ENCODE measurements around the gene HOXD10.

The HOXD10 gene

GRCh38 chr2:176085120-176085788 lies 31.3 kb upstream of the HOXD10 start:
- in situ Hi-C loops (cut with HindIII; ENCODE audit: low pct_unique_long_range_greater_than_20kb, low sequenced_read_pairs) = no loop called here
- no peak for TF ChIP-seq JUND (IDR thresholded peaks at IDR 0.05; ENCODE audit: low read depth)
- DNase-seq (ENCODE audit: low read depth in 1 of 2, low spot score in 1 of 2) = no peak

- TF ChIP-seq JUND (IDR thresholded peaks at IDR 0.05; ENCODE audit: low read depth) = no peak
- peak; percentile 59 to 83 for DNase-seq (ENCODE audit: low read depth in 1 of 2, low spot score in 1 of 2)
- in situ Hi-C loops (cut with HindIII; ENCODE audit: low pct_unique_long_range_greater_than_20kb, low sequenced_read_pairs) = no loop called here
Measured at GRCh38 chr2:176085861-176086771, 30.5 kb upstream of the HOXD10 start.

- in situ Hi-C loops (cut with HindIII; ENCODE audit: low pct_unique_long_range_greater_than_20kb, low sequenced_read_pairs) = no loop called here
- TF ChIP-seq JUND (IDR thresholded peaks at IDR 0.05; ENCODE audit: low read depth) = no peak
- DNase-seq (ENCODE audit: low read depth in 1 of 2, low spot score in 1 of 2) = no peak
Measured at GRCh38 chr2:176087330-176088047, 29.1 kb upstream of the HOXD10 start.

DNA sequence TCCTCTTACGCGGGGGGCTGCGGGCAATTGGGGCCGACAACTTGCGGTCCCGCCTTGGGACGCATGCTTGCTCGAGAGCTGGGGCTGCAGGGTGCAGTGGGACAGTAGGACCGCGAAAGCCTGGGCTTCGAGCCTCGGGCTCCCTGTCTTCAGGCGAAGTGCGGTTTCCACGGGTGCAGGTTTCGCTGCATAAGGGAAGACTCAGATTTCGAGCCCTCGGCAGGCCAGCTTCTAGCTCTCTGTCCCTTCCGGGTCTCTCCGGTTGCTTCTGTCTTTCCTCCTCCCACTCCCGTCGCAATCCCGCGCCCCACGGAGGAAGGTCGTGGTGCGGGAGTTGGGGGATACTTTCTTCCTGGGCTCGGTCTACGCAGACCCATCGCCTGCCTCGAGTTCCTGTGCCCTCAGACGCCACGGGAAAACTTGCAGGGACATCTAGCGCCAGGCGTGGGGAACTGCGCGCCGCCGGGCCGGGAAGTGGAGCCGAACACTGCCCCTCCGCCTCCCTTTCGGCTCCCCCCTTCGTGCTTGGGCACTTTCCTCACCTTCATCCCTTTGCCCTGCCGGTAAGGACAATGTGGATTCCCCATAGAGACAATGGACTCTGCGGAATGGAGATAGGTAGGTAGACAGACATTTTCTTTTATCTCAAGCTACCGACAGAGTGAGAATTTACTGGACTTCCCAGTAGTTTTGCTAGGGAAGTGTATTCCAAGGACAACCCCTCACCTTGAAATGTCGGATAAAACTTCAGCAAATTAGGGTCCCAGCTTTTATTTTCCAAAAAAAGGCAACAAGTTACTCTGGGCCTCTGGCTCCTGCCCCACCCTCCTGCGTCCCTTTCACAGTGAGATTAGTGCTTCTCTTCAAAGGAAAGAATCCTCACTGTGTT lies 28.3 kb upstream of the HOXD10 start:
- in situ Hi-C loops (cut with HindIII; ENCODE audit: low pct_unique_long_range_greater_than_20kb, low sequenced_read_pairs) = no loop called here
- DNase-seq (ENCODE audit: low read depth in 1 of 2, low spot score in 1 of 2) = peak; percentile 68 to 93
- TF ChIP-seq JUND (IDR thresholded peaks at IDR 0.05; ENCODE audit: low read depth) = no peak

DNA sequence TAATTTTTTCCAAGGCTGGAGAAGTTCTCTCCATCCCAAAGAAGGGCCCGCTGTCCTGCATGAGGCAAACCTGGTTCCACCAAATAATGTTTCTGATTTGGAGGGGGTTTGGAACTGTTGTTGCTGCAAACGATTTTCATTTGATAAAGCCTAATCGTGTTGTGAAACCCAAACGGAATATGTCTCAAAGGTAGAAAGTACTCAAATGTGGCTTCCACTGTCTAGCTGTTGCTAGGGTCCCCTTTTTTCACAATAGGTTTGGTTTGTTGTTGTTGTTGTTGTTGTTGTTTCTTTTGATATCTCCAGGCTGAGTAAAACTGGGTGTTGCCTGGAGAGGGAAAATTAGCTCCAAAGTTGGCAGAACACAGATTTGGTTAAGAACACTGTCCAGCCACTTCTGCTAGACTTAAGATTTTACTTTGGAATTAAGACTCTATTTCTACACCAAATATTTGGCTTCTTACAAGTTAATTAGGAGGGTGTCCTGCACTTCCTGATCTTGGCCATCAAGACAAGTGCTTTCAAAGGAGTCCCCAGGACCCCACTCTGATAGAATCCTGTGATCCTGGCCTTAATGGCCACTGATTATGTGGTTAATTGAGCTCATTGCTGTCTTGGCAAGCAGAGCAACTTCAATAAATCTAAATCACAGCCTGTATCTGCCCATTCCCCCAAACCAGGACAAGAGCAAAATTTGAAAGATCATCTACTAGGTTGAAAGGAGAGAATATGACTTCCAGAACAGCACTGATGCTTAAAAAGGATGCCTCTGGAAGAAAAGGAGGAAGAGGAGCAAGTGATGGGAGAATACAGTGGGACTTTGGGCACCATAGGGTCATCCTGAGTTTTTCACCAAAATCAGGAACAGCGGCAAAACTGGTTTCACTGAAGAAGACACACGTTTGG lies 27.4 kb upstream of the HOXD10 start:
- DNase-seq (ENCODE audit: low read depth in 1 of 2, low spot score in 1 of 2) = no peak
- in situ Hi-C loops (cut with HindIII; ENCODE audit: low pct_unique_long_range_greater_than_20kb, low sequenced_read_pairs) = no loop called here

GRCh38 chr2:176089843-176090395 lies 26.7 kb upstream of the HOXD10 start:
- no peak for TF ChIP-seq JUND (IDR thresholded peaks at IDR 0.05; ENCODE audit: low read depth)
- no peak for DNase-seq (ENCODE audit: low read depth in 1 of 2, low spot score in 1 of 2)
- in situ Hi-C loops (cut with HindIII; ENCODE audit: low pct_unique_long_range_greater_than_20kb, low sequenced_read_pairs) = no loop called here

More for the DNA sequence above, 27.4 kb upstream of the HOXD10 start:
- no peak for TF ChIP-seq JUND (IDR thresholded peaks at IDR 0.05; ENCODE audit: low read depth)

- in situ Hi-C loops (cut with HindIII; ENCODE audit: low pct_unique_long_range_greater_than_20kb, low sequenced_read_pairs) = no loop called here
- no peak for TF ChIP-seq JUND (IDR thresholded peaks at IDR 0.05; ENCODE audit: low read depth)
Measured at GRCh38 chr2:176090862-176091261, 25.7 kb upstream of the HOXD10 start.

DNA sequence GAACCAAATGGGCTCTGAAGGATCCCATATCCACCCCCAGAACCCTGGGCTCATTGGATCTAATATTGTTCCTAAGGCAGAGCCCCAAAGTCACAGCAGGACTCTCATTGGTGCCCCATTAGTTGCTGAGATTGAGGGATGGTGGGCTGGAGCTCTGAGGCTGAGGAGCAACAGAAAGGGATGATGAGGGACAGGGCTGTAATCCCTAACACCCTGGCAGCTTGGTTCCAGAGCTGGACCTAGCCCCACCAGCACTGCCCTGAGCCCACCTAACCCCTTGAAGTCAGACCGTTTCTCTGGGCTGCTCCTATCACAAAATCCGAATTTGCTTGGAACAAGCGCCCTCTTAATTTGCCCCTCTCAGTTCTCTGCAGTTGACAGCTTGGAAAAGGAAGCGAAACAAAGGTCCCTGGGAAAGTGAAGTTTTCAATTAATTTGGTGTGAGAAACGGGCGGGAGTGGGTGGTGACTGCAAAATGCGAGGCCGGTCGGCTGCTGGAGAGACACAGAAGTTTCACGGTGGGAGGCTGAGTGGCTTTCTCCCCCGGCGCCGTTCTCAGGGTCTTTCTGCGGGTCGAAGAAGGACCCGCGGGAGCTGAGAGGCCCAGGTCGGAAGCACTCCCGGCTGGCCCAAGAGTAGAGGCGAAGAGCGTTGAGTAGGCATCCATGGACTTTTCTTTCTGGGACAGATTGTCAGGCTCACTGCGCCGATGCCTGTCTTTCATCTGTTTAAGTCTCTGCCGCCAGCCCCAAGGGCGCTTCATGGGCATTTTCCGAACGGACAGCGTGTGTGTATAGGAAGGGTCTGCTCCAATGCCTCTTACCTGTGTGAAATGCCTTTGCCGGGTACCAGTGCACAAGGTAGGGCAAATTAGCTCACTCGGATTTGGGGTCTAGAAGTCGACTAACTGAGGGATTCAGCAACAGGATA lies 25.0 kb upstream of the HOXD10 start:
- DNase-seq (ENCODE audit: low read depth in 1 of 2, low spot score in 1 of 2) = no peak
- in situ Hi-C loops (cut with HindIII; ENCODE audit: low pct_unique_long_range_greater_than_20kb, low sequenced_read_pairs) = no loop called here
- no peak for TF ChIP-seq JUND (IDR thresholded peaks at IDR 0.05; ENCODE audit: low read depth)

More at GRCh38 chr2:176090862-176091261, 25.7 kb upstream of the HOXD10 start:
- DNase-seq (ENCODE audit: low read depth in 1 of 2, low spot score in 1 of 2) = no peak

DNA sequence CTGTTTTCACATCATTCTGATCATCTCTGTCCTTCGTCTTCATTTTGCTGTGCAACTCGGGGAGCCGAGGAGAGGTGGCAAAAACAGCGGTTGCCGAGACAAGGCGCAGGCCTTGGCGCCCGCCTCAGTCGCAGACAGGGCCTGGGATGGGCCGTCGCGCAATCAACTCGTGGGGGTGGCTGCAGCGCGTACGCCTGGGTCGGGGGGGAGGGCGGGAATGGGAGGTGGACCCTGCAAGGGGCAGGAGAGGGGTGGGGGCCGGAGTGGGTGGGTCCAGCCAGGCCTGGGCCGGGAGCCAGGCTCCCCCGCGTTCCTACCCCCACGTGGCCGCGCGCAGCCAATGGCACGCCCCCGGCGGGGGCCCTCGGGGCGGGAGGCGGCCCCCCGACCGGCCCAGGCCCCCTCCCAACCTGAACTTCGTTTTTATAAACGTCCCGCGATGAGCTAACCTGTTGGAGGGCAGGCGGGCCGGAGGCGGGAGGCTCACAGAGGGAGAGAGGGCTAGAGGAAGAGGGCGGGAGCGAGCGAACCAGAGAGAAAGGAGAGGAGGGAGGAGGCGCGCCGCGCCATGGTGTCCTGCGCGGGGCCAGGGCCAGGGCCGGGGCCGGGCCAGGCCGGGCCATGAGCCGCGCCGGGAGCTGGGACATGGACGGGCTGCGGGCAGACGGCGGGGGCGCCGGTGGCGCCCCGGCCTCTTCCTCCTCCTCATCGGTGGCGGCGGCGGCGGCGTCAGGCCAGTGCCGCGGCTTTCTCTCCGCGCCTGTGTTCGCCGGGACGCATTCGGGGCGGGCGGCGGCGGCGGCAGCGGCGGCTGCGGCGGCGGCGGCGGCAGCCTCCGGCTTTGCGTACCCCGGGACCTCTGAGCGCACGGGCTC lies 24.1 kb upstream of the HOXD10 start, which contains the start of gene HOXD13:
Gene HOXD13, plus strand, starts transcription at position 452 of the 875 bp plus-strand sequence. Its CDS starts 170 bp downstream, at position 622.
- DNase-seq (ENCODE audit: low read depth in 1 of 2, low spot score in 1 of 2) = no peak
- no peak for TF ChIP-seq JUND (IDR thresholded peaks at IDR 0.05; ENCODE audit: low read depth)
- in situ Hi-C loops (cut with HindIII; ENCODE audit: low pct_unique_long_range_greater_than_20kb, low sequenced_read_pairs) = no loop called here

All from T47D (cell line).